Measurements from ENCODE around the gene FREM3. TPM values are rescaled to one million over a fixed set of nuclear protein-coding genes. Genes with fewer than 3 reads are reported as not detected.

FREM3 gene
- total RNA-seq, 1 donor from 2014 or later: not detected

DNA sequence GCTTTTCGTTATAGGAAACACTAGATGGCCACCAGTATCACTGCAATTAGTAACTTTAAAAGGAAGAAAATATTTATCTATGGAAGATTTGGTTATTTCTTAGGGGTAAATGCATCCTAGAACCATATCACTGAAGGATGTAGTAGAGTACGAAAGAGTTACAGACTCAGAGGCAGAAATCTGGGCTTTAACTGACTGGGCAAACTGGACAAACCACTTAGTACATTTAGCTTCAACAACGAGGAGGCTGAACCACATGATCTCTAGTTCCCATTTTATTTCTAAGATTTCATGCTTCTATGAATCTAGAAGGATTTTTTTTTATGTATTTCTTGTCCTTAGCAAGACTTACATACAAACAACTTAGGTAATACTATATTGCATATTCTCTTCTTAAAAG, 94.0 kb downstream of the FREM3 start:
- ChIA-PET POLR2A (no interaction called here), CTCF (no interaction called here)
- ATAC-seq (ENCODE audit: low read depth): no peak
- TF ChIP-seq, protein P1, sequence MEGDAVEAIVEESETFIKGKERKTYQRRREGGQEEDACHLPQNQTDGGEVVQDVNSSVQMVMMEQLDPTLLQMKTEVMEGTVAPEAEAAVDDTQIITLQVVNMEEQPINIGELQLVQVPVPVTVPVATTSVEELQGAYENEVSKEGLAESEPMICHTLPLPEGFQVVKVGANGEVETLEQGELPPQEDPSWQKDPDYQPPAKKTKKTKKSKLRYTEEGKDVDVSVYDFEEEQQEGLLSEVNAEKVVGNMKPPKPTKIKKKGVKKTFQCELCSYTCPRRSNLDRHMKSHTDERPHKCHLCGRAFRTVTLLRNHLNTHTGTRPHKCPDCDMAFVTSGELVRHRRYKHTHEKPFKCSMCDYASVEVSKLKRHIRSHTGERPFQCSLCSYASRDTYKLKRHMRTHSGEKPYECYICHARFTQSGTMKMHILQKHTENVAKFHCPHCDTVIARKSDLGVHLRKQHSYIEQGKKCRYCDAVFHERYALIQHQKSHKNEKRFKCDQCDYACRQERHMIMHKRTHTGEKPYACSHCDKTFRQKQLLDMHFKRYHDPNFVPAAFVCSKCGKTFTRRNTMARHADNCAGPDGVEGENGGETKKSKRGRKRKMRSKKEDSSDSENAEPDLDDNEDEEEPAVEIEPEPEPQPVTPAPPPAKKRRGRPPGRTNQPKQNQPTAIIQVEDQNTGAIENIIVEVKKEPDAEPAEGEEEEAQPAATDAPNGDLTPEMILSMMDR (IDR thresholded peaks at IDR 0.05): no peak
- no peak for DNase-seq
- H3K27ac Mint-ChIP-seq: no peak overlapping the region
- H3K27me3 Mint-ChIP-seq: peaks cover 2% of the 10 kb centered on the region
- H3K36me3 Mint-ChIP-seq (ENCODE audit: low read depth): no peaks in the 10 kb centered on the region
- intact Hi-C loops (cut with micrococcal nuclease): no loop called here
- H3K9me3 Mint-ChIP-seq: no peaks in the 10 kb centered on the region
- H3K4me1 Mint-ChIP-seq: no peaks in the 10 kb centered on the region
- no peak overlapping the region for H3K4me3 Mint-ChIP-seq

DNA sequence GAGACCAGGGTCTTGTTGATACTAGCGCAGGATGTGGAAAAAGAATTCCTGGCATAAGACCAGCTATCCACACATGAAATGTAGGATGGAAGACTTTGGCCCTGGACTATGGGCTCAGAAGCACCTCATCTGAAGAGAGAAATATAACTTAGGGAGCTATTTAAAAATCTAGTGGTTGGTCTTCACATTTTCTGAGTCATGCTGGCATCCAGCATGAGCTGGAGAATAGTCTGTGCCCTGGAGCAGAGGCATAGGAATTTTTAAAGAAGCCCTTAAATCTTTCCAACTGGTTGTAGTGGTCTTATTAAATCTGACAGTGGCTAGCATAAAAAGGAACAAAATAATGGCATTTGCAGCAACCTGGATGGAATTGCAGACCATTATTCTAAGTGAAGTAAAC, 100.6 kb downstream of the FREM3 start:
- ChIA-PET CTCF (no interaction called here), POLR2A (no interaction called here)
- Mint-ChIP-seq H3K4me1 (no peaks in the 10 kb centered on the region), H3K27ac (no peak overlapping the region), H3K4me3 (no peak overlapping the region), H3K9me3 (no peaks in the 10 kb centered on the region), H3K27me3 (peaks cover 2% of the 10 kb centered on the region), H3K36me3 (ENCODE audit: low read depth) (no peaks in the 10 kb centered on the region)
- intact Hi-C loops (cut with micrococcal nuclease): no loop called here
- DNase-seq (no peak), ATAC-seq (ENCODE audit: low read depth) (no peak)
- TF ChIP-seq, protein P1 (IDR thresholded peaks at IDR 0.05): no peak

DNA sequence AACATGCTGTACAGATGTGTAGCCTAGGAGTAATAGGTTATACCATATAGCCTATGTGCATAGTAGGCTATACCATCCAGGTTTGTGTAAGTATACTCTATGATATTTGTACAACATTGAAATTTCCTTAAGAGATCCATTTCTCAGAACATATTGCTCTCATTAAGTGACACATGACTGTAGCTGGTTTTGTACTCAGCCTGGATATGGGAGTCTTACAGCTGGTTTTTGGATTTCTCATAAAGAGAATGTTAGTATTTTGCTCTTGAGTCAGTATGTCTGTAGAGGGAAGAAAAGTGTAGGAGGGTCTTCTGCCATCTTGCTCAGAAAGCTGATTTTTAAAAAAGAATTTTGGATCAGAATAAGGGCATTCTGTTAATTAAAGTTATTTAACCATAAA, 101.7 kb downstream of the FREM3 start:
- DNase-seq (no peak), ATAC-seq (ENCODE audit: low read depth) (no peak)
- H3K4me3 Mint-ChIP-seq: no peak overlapping the region
- intact Hi-C loops (cut with micrococcal nuclease): no loop called here
- no peaks in the 10 kb centered on the region for H3K9me3 Mint-ChIP-seq
- H3K4me1 Mint-ChIP-seq: no peaks in the 10 kb centered on the region
- H3K36me3 Mint-ChIP-seq (ENCODE audit: low read depth): no peaks in the 10 kb centered on the region
- no peak overlapping the region for H3K27ac Mint-ChIP-seq
- CTCF ChIA-PET: no interaction called here
- TF ChIP-seq, protein P1 (IDR thresholded peaks at IDR 0.05): no peak
- H3K27me3 Mint-ChIP-seq: peaks cover 8% of the 10 kb centered on the region
- POLR2A ChIA-PET: no interaction called here

DNA sequence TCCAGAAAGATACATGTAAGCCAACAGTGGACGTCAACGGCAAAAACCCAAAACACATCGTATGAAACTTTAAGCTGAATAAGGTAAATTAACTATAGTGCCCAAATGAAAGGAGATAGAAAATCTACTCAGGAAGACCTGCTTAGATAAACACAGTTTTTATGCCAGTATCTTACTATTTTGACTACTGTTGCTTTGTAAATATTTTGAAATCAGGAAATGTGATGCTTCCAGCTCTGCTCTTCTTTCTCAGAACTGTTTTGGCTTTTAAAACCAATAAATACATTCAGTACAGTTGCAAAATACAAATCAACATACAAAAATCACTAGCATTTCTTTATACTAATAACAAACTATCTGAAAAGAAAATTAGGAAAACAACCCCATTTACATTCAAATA, 103.2 kb downstream of the FREM3 start:
- Mint-ChIP-seq H3K27me3 (peaks cover 8% of the 10 kb centered on the region), H3K4me3 (no peak overlapping the region), H3K9me3 (no peaks in the 10 kb centered on the region), H3K27ac (no peak overlapping the region), H3K36me3 (ENCODE audit: low read depth) (no peaks in the 10 kb centered on the region), H3K4me1 (no peaks in the 10 kb centered on the region)
- DNase-seq (no peak), ATAC-seq (ENCODE audit: low read depth) (no peak)
- intact Hi-C loops (cut with micrococcal nuclease): no loop called here
- TF ChIP-seq, protein P1 (IDR thresholded peaks at IDR 0.05): no peak
- ChIA-PET CTCF (no interaction called here), POLR2A (no interaction called here)

DNA sequence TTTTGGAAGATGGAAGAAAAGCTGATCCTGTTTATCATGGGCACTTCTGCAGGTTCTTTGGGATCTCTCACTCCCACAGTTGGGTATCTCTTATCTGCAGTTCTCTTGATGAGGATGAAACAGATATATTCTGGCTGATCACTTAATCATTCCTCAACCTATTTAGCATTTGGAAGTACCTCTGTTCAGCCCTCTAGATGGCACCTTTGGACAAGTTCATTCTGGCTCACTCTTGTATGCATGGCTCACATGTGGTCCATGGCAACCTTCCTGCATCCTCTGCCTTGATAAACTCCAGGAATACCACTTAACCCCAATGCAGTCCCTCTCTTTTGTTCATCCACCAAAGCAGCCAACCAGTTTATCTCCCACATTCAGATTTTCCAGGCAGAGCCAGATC, 112.8 kb downstream of the FREM3 start:
- ATAC-seq (ENCODE audit: low read depth) (no peak), DNase-seq (no peak)
- no peaks in the 10 kb centered on the region for H3K27me3 Mint-ChIP-seq
- H3K4me1 Mint-ChIP-seq: no peaks in the 10 kb centered on the region
- peaks cover 11% of the 10 kb centered on the region for H3K9me3 Mint-ChIP-seq
- H3K36me3 Mint-ChIP-seq (ENCODE audit: low read depth): no peaks in the 10 kb centered on the region
- H3K27ac Mint-ChIP-seq: no peak overlapping the region
- intact Hi-C loops (cut with micrococcal nuclease): no loop called here
- TF ChIP-seq, protein P1 (IDR thresholded peaks at IDR 0.05): no peak
- ChIA-PET POLR2A (no interaction called here), CTCF (no interaction called here)
- H3K4me3 Mint-ChIP-seq: no peak overlapping the region
